ENCODE results near the gene GABPA. TPM values are rescaled to one million over a fixed set of nuclear protein-coding genes. Genes with fewer than 3 reads are reported as not detected.

The GABPA gene
- total RNA-seq, 4 donors from 2014 or later = 17.0 to 30.0 (median 24.2) TPM

DNA sequence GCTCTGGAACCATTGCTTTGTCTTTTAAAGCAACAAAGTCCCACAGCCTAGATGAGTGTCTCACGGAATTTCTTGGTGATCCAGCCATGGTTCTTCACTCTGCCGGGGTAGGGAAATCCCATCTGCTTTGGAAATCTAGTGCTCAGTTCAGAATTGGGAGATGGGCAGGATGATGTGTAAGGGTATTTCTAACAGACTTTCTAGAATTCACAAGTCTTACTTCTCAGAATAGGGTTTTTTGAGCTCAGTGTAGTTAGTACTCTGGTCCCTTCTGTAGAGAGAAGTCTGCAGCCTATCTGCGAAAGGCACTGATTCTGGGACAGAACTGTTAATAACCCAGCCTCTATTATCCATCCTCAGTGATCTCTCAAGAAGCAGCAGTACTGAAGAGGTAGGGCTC, 25.3 kb downstream of the GABPA start:
- TF ChIP-seq, protein P1, sequence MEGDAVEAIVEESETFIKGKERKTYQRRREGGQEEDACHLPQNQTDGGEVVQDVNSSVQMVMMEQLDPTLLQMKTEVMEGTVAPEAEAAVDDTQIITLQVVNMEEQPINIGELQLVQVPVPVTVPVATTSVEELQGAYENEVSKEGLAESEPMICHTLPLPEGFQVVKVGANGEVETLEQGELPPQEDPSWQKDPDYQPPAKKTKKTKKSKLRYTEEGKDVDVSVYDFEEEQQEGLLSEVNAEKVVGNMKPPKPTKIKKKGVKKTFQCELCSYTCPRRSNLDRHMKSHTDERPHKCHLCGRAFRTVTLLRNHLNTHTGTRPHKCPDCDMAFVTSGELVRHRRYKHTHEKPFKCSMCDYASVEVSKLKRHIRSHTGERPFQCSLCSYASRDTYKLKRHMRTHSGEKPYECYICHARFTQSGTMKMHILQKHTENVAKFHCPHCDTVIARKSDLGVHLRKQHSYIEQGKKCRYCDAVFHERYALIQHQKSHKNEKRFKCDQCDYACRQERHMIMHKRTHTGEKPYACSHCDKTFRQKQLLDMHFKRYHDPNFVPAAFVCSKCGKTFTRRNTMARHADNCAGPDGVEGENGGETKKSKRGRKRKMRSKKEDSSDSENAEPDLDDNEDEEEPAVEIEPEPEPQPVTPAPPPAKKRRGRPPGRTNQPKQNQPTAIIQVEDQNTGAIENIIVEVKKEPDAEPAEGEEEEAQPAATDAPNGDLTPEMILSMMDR (IDR thresholded peaks at IDR 0.05) = no peak
- TF ChIP-seq EP300 (IDR thresholded peaks at IDR 0.05) = no peak
- TF ChIP-seq POLR2A (IDR thresholded peaks at IDR 0.05) = no peak
- TF ChIP-seq POLR2AphosphoS5 (IDR thresholded peaks at IDR 0.05) = no peak
- 89 to 100% methylated on average over 2 to 3 of the region's 3 CpGs for WGBS, 2 donors (ENCODE audit: low coverage in 1 of 2)
- H3K27ac ChIP-seq = no peak overlapping the region

DNA sequence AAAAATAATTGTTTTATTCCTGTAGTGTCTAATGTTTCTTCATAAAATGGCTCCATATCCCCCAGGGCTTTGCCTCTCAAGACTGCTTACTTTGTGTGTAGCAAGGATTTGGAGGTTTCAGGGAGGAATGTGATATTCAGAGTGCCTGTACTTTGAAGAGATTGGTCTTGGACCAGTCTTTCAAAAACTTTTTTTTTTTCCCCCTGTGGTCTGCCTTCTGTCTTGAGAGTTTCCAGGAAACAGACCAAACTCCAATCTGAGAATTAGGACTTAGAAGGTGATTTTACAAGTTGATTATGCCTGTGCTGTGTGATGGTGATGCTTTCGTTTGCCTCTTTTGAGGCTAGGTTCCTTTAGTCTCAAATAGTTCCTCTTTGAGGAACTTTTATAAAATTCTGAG, 25.9 kb downstream of the GABPA start:
- Histone ChIP-seq H3K9me3 (no peaks in the 10 kb centered on the region), H3K36me3 (peaks cover 2 to 81% of the 10 kb centered on the region in 2 donors), H3K4me1 (no peaks in the 10 kb centered on the region), H3K27ac (no peak overlapping the region), H3K27me3 (no peaks in the 10 kb centered on the region), H3K4me3 (no peak overlapping the region)
- TF ChIP-seq POLR2A (IDR thresholded peaks at IDR 0.05) = no peak
- TF ChIP-seq, protein P1 (IDR thresholded peaks at IDR 0.05) = no peak
- TF ChIP-seq POLR2AphosphoS5 (IDR thresholded peaks at IDR 0.05) = no peak
- TF ChIP-seq EP300 (IDR thresholded peaks at IDR 0.05) = no peak
- WGBS, 2 donors (ENCODE audit: low coverage in 1 of 2) = 69 to 100% methylated on average over 1 of the region's 1 CpG
- ATAC-seq = no peak

More for the DNA sequence above, 25.3 kb downstream of the GABPA start:
- no peaks in the 10 kb centered on the region for H3K9me3 ChIP-seq
- no peaks in the 10 kb centered on the region for H3K27me3 ChIP-seq
- no peak for ATAC-seq
- no peaks in the 10 kb centered on the region for H3K4me1 ChIP-seq
- H3K4me3 ChIP-seq = no peak overlapping the region
- peaks cover 2 to 81% of the 10 kb centered on the region in 2 donors for H3K36me3 ChIP-seq

- no peaks in the 10 kb centered on the region for H3K9me3 ChIP-seq
- H3K4me1 ChIP-seq = no peaks in the 10 kb centered on the region
- TF ChIP-seq POLR2AphosphoS5 (IDR thresholded peaks at IDR 0.05) = no peak
- TF ChIP-seq EP300 (IDR thresholded peaks at IDR 0.05) = no peak
- TF ChIP-seq, protein P1 (IDR thresholded peaks at IDR 0.05) = no peak
- TF ChIP-seq POLR2A (IDR thresholded peaks at IDR 0.05) = no peak
- ATAC-seq = no peak
- peaks cover 2 to 86% of the 10 kb centered on the region in 2 donors for H3K36me3 ChIP-seq
- no peak overlapping the region for H3K27ac ChIP-seq
- H3K27me3 ChIP-seq = no peaks in the 10 kb centered on the region
- no peak overlapping the region for H3K4me3 ChIP-seq
- WGBS, 2 donors (ENCODE audit: low coverage in 1 of 2) = 92 to 95% methylated on average over 3 of the region's 3 CpGs
These were observed 29.3 kb downstream of the GABPA start for GRCh38 chr21:25764065-25764464.

DNA sequence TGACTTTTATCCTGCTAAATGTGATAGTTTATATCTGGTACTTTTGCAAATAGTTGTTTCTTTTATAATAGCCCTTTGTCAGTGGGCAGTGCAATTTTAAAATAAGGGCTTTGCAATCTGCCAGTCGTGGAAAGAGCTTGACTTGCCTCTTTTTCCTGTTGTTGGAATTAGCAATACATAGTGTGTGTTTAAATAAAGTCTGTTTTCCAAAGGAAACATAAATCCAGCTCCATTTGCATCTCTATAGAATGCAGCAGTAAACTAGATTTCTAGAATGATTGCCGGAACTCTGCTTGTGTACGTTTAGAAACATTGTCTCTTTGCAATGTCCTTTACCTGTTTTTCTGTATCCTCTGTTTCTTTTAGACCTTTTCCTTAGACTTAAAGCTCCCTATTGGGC, 33.1 kb downstream of the GABPA start:
- 65 to 85% methylated on average over 3 of the region's 3 CpGs for WGBS, 2 donors (ENCODE audit: low coverage in 1 of 2)
- peaks cover 2 to 71% of the 10 kb centered on the region in 2 donors for H3K36me3 ChIP-seq
- H3K9me3 ChIP-seq = no peaks in the 10 kb centered on the region
- no peaks in the 10 kb centered on the region for H3K27me3 ChIP-seq
- H3K27ac ChIP-seq = no peak overlapping the region
- H3K4me1 ChIP-seq = no peaks in the 10 kb centered on the region
- no peak overlapping the region for H3K4me3 ChIP-seq
- no peak for ATAC-seq
- TF ChIP-seq, protein P1 (IDR thresholded peaks at IDR 0.05) = no peak
- TF ChIP-seq POLR2A (IDR thresholded peaks at IDR 0.05) = no peak
- no peak for TF ChIP-seq POLR2AphosphoS5 (IDR thresholded peaks at IDR 0.05)

DNA sequence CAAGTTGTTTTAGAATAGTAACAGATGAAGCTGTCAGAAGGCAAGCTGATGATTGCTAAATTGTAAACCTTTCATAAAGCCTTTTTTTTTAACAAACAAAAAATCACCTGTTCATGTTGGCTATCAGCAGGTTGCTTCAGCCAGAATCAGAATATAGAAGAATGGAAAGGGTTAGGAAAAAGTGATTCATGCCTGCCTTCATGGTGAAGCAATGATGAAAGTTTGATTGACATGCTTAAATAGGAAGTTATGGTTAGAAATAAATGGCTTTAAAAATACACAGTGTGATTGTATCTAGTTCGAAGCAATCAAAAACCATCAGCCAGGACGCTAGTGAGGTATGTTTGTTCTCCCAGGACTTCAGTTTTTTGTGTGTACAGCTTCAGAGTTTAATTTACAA, 37.9 kb downstream of the GABPA start:
- no peaks in the 10 kb centered on the region for H3K4me1 ChIP-seq
- no peak overlapping the region for H3K27ac ChIP-seq
- H3K4me3 ChIP-seq = no peak overlapping the region
- H3K36me3 ChIP-seq = peaks cover 0 to 24% of the 10 kb centered on the region in 2 donors
- H3K27me3 ChIP-seq = no peaks in the 10 kb centered on the region
- no peak for TF ChIP-seq EP300 (IDR thresholded peaks at IDR 0.05)
- no peak for TF ChIP-seq POLR2A (IDR thresholded peaks at IDR 0.05)
- TF ChIP-seq, protein P1 (IDR thresholded peaks at IDR 0.05) = no peak
- TF ChIP-seq POLR2AphosphoS5 (IDR thresholded peaks at IDR 0.05) = no peak
- WGBS, 2 donors (ENCODE audit: low coverage in 1 of 2) = 12 to 37% methylated on average over 2 of the region's 2 CpGs
- no peak for ATAC-seq
- H3K9me3 ChIP-seq = no peaks in the 10 kb centered on the region
